ENCODE results near the gene SART1.

The SART1 gene

DNA sequence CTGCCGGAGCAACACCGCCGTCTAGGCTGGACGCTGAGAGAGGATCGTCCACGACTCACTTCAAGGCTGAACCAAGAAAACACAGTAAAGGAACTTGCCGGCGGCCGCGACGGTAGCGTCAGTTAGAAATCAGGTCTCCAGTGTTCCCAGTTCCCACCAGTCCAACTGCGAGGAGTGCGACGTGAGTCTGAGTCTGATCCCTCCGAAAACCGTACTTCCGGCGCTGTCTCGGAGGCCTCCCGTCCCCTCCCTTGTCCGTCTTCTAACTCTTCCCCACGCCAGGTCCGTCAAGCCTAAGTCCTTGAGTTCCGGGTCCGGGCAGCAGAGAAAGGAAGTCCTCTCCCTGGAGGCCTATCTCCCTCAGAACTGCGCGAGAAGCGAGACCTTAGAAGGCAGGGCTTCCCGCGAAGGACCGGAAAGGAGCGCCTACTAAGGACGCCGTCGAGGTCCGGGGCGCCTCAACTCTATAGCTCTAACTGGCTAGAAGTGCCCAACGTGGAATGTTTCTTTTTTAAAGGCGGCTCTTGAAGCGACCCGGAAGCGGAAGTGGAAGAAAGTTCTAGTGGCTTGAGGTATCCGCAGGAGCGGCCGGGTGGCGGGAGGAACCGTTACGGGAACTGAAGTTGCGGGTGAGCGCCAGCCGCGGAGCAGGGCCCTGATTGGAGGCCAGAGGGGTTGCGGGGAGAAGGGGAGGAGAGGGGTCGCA is 40.6 kb downstream of the SART1 start, which contains the start of the genes BANF1 and EIF1AD:
BANF1 (plus strand) TSS at position 562 of the 706 bp plus-strand sequence. CDS start 748 bp downstream, outside the sequence.
EIF1AD (minus strand) TSS at position 216 of the 706 bp plus-strand sequence. CDS start 1,768 bp downstream, outside the sequence.
- peak within 1 kb of the TSS; percentile 80 for H3K4me2 ChIP-seq (ENCODE audit: low read depth, low read length)
- peak; percentile 94 for DNase-seq
- peaks cover 62% of the 10 kb centered on the region for H3K79me2 ChIP-seq (ENCODE audit: low read length)
- TF ChIP-seq EZH2phosphoT487 (IDR thresholded peaks at IDR 0.05; ENCODE audit: low read length) (no peak), EZH2 (optimal IDR thresholded peaks at IDR 0.05; ENCODE audit: low read depth, low read length) (no peak), CTCF (IDR thresholded peaks at IDR 0.05; ENCODE audit: low read length) (no peak)
- no peaks in the 10 kb centered on the region for H4K20me1 ChIP-seq (ENCODE audit: insufficient read depth, low read length)
- peak within 1 kb of the TSS; percentile 88 for H2AFZ ChIP-seq (ENCODE audit: low read length)
- peaks cover 37% of the 10 kb centered on the region for H3K4me1 ChIP-seq (ENCODE audit: low read length)
- peaks cover 30% of the 10 kb centered on the region for H3F3A ChIP-seq (ENCODE audit: insufficient read depth, low read length)
- H3K27ac ChIP-seq (ENCODE audit: low read length): peak within 1 kb of the TSS; percentile 93
- H3K36me3 ChIP-seq (replicated peaks; ENCODE audit: insufficient read depth, low read length): peaks cover 6% of the 10 kb centered on the region
- H3K9ac ChIP-seq (ENCODE audit: low read length): peak within 1 kb of the TSS; percentile 90
- H3K9me3 ChIP-seq (replicated peaks; ENCODE audit: insufficient read depth, low read length): no peaks in the 10 kb centered on the region
- H3K9me2 ChIP-seq (replicated peaks; ENCODE audit: insufficient read depth, low read length): no peaks in the 10 kb centered on the region
- no peaks in the 10 kb centered on the region for H3K27me3 ChIP-seq (replicated peaks; ENCODE audit: insufficient read depth, low read length)
- peak within 1 kb of the TSS; percentile 99 for H3K4me3 ChIP-seq (ENCODE audit: low read length)

GRCh38 chr11:66002648-66003225 is 41.2 kb downstream of the SART1 start:
- peaks cover 6% of the 10 kb centered on the region for H3K36me3 ChIP-seq (replicated peaks; ENCODE audit: insufficient read depth, low read length)
- H3K4me3 ChIP-seq (ENCODE audit: low read length): peak overlapping the region; percentile 99
- H3K9ac ChIP-seq (ENCODE audit: low read length): peak overlapping the region; percentile 90
- peaks cover 30% of the 10 kb centered on the region for H3F3A ChIP-seq (ENCODE audit: insufficient read depth, low read length)
- H3K27ac ChIP-seq (ENCODE audit: low read length): peak overlapping the region; percentile 93
- no peaks in the 10 kb centered on the region for H3K9me3 ChIP-seq (replicated peaks; ENCODE audit: insufficient read depth, low read length)
- peak overlapping the region; percentile 80 for H3K4me2 ChIP-seq (ENCODE audit: low read depth, low read length)
- H3K27me3 ChIP-seq (replicated peaks; ENCODE audit: insufficient read depth, low read length): no peaks in the 10 kb centered on the region
- H3K4me1 ChIP-seq (ENCODE audit: low read length): peaks cover 40% of the 10 kb centered on the region
- peak overlapping the region; percentile 88 for H2AFZ ChIP-seq (ENCODE audit: low read length)
- no peaks in the 10 kb centered on the region for H4K20me1 ChIP-seq (ENCODE audit: insufficient read depth, low read length)
- peak; percentile 61 for DNase-seq
- TF ChIP-seq EZH2phosphoT487 (IDR thresholded peaks at IDR 0.05; ENCODE audit: low read length) (no peak), CTCF (IDR thresholded peaks at IDR 0.05; ENCODE audit: low read length) (peak; percentile 12; the same call in 1 of the 2 replicates)
- H3K9me2 ChIP-seq (replicated peaks; ENCODE audit: insufficient read depth, low read length): no peaks in the 10 kb centered on the region
- H3K79me2 ChIP-seq (ENCODE audit: low read length): peaks cover 61% of the 10 kb centered on the region

DNA sequence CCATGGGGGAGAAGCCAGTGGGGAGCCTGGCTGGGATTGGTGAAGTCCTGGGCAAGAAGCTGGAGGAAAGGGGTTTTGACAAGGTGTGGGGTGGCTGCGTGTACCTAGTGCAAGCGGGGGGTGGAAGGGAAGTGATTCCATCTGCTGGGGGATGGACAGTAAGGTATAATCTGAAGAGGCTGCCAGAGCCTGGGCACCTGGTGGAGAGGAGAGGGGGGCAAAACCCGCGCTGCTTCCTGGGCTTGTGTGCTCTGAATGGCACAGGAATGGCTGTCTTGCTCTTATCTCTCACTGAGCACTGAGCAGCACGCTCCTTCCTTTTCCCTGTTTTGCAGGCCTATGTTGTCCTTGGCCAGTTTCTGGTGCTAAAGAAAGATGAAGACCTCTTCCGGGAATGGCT is 41.8 kb downstream of the SART1 start:
- Histone ChIP-seq H3K9ac (ENCODE audit: low read length) (peak overlapping the region; percentile 90), H4K20me1 (ENCODE audit: insufficient read depth, low read length) (no peaks in the 10 kb centered on the region), H3K4me1 (ENCODE audit: low read length) (peaks cover 40% of the 10 kb centered on the region), H3K27me3 (replicated peaks; ENCODE audit: insufficient read depth, low read length) (no peaks in the 10 kb centered on the region), H3K4me2 (ENCODE audit: low read depth, low read length) (peak overlapping the region; percentile 80), H2AFZ (ENCODE audit: low read length) (no peak overlapping the region), H3K79me2 (ENCODE audit: low read length) (peaks cover 56% of the 10 kb centered on the region), H3K9me3 (replicated peaks; ENCODE audit: insufficient read depth, low read length) (no peaks in the 10 kb centered on the region), H3K9me2 (replicated peaks; ENCODE audit: insufficient read depth, low read length) (no peaks in the 10 kb centered on the region), H3F3A (ENCODE audit: insufficient read depth, low read length) (peaks cover 30% of the 10 kb centered on the region), H3K36me3 (replicated peaks; ENCODE audit: insufficient read depth, low read length) (peaks cover 6% of the 10 kb centered on the region), H3K27ac (ENCODE audit: low read length) (peak overlapping the region; percentile 93; the same call in 1 of the 2 replicates), H3K4me3 (ENCODE audit: low read length) (peak overlapping the region; percentile 99)
- no peak for DNase-seq
- no peak for TF ChIP-seq CTCF (IDR thresholded peaks at IDR 0.05; ENCODE audit: low read length)
- TF ChIP-seq EZH2phosphoT487 (IDR thresholded peaks at IDR 0.05; ENCODE audit: low read length): no peak
- no peak for TF ChIP-seq EZH2 (optimal IDR thresholded peaks at IDR 0.05; ENCODE audit: low read depth, low read length)
